PC-3 (cell line): ENCODE measurements around the gene CTTNBP2NL. TPM values are rescaled to one million over a fixed set of nuclear protein-coding genes. Genes with fewer than 3 reads are reported as not detected.

Source experiments
- microRNA-seq: library from miRNA; unstranded; fragments of <30 nt; microRNA quantifications from one replicate; pipeline ENCODE4 v1.1.0, GENCODE V29; 2020; ENCODE audit not compliant: unreplicated experiment
- total RNA-seq: library from RNA; depleted of rRNA; stranded (reverse); fragments of >200 nt; gene quantifications from 2 replicates; pipeline ENCODE4 v1.2.3, GENCODE V29; 2014; rRNA removed

The CTTNBP2NL gene
- total RNA-seq, 1 experiment from 2014 or later = 9.8 TPM

Small RNAs within 50 kb of the gene (microRNA-seq; reads per million reads assigned to microRNA genes)
- not detected for gene MIR4256

Other genes with a start within 250 kb of the CTTNBP2NL start
- 0.46 and 0.55 TPM in 2 replicates for gene WNT2B, start 112.8 kb downstream of the CTTNBP2NL start, total RNA-seq
- 13.8 and 17.5 TPM in 2 replicates for gene ST7L, start 222.9 kb downstream of the CTTNBP2NL start, total RNA-seq
- gene CAPZA1, start 223.6 kb downstream of the CTTNBP2NL start, total RNA-seq = 177 and 273 TPM in 2 replicates